GM23338 (cell line): ENCODE measurements around the gene C11orf71. TPM values are rescaled to one million over a fixed set of nuclear protein-coding genes. Genes with fewer than 3 reads are reported as not detected.

Source experiments
- EZH2 ChIP-seq: fragments of 200-600 bp; sonication (generic); IDR thresholded peaks from one replicate; pipeline ENCODE4 v1.8.0; 2017; ENCODE audit warnings: antibody characterized with exemption, mild to moderate bottlenecking, low read depth; ENCODE audit not compliant: unreplicated experiment
- EZH2phosphoT487 ChIP-seq: fragments of 200-600 bp; sonication (generic); IDR thresholded peaks from one replicate; pipeline ENCODE4 v1.8.1; 2018; ENCODE audit warnings: antibody characterized with exemption; ENCODE audit not compliant: unreplicated experiment
- NANOG ChIP-seq: IDR thresholded peaks from 2 replicates; pipeline ENCODE4 v1.6.1; 2016; ENCODE audit warnings: antibody characterized with exemption, borderline replicate concordance
- STAT1 ChIP-seq: IDR thresholded peaks from one replicate; pipeline ENCODE4 v1.6.1; 2016; ENCODE audit warnings: antibody characterized with exemption; ENCODE audit not compliant: unreplicated experiment
- ZNF114 ChIP-seq: fragments of 250-450 bp; sonication (Bioruptor Pico); IDR thresholded peaks from 2 replicates; pipeline ENCODE4 v1.5.0; 2020; ENCODE audit warnings: mild to moderate bottlenecking, moderate library complexity
- polyA plus RNA-seq: library from polyadenylated mRNA; unstranded; fragments of >200 nt; fragmentation: Nextera tagmentation; extraction: Ambion mirVana; gene quantifications from 2 replicates; pipeline ENCODE4 v1.2.1, GENCODE V29; 2016
- total RNA-seq: library from RNA; depleted of rRNA; stranded (reverse); fragments of >200 nt; shearing (Covaris generic); gene quantifications from 2 replicates; pipeline ENCODE4 v1.2.3, GENCODE V29; 2014
- TF ChIP-seq, protein P1 (sequence below): fragments of 250-450 bp; sonication (Bioruptor Pico); IDR thresholded peaks from 2 replicates; pipeline ENCODE4 v1.5.0; 2020; ENCODE audit warnings: mild to moderate bottlenecking, moderate library complexity
- TF ChIP-seq, protein P2 (sequence below), 2 experiments: fragments of 200-600 bp in 1 of 2; sonication (generic) in 1 of 2; conservative IDR thresholded peaks; 2 replicates each; pipeline versions ENCODE4 v1.5.1 to v1.6.1; 2016 to 2017; ENCODE audit warnings: antibody characterized with exemption in 2 of 2, low read depth in 2 of 2, mild to moderate bottlenecking in 2 of 2, moderate library complexity in 1 of 2

C11orf71 gene
- total and polyA plus RNA-seq, 2 experiments from 2014 or later = 5.8 to 8.7 TPM

GRCh38 chr11:114439229-114440120, 39.2 kb upstream of the C11orf71 start, which contains the start of gene REXO2 (continued):
- TF ChIP-seq, protein P1, sequence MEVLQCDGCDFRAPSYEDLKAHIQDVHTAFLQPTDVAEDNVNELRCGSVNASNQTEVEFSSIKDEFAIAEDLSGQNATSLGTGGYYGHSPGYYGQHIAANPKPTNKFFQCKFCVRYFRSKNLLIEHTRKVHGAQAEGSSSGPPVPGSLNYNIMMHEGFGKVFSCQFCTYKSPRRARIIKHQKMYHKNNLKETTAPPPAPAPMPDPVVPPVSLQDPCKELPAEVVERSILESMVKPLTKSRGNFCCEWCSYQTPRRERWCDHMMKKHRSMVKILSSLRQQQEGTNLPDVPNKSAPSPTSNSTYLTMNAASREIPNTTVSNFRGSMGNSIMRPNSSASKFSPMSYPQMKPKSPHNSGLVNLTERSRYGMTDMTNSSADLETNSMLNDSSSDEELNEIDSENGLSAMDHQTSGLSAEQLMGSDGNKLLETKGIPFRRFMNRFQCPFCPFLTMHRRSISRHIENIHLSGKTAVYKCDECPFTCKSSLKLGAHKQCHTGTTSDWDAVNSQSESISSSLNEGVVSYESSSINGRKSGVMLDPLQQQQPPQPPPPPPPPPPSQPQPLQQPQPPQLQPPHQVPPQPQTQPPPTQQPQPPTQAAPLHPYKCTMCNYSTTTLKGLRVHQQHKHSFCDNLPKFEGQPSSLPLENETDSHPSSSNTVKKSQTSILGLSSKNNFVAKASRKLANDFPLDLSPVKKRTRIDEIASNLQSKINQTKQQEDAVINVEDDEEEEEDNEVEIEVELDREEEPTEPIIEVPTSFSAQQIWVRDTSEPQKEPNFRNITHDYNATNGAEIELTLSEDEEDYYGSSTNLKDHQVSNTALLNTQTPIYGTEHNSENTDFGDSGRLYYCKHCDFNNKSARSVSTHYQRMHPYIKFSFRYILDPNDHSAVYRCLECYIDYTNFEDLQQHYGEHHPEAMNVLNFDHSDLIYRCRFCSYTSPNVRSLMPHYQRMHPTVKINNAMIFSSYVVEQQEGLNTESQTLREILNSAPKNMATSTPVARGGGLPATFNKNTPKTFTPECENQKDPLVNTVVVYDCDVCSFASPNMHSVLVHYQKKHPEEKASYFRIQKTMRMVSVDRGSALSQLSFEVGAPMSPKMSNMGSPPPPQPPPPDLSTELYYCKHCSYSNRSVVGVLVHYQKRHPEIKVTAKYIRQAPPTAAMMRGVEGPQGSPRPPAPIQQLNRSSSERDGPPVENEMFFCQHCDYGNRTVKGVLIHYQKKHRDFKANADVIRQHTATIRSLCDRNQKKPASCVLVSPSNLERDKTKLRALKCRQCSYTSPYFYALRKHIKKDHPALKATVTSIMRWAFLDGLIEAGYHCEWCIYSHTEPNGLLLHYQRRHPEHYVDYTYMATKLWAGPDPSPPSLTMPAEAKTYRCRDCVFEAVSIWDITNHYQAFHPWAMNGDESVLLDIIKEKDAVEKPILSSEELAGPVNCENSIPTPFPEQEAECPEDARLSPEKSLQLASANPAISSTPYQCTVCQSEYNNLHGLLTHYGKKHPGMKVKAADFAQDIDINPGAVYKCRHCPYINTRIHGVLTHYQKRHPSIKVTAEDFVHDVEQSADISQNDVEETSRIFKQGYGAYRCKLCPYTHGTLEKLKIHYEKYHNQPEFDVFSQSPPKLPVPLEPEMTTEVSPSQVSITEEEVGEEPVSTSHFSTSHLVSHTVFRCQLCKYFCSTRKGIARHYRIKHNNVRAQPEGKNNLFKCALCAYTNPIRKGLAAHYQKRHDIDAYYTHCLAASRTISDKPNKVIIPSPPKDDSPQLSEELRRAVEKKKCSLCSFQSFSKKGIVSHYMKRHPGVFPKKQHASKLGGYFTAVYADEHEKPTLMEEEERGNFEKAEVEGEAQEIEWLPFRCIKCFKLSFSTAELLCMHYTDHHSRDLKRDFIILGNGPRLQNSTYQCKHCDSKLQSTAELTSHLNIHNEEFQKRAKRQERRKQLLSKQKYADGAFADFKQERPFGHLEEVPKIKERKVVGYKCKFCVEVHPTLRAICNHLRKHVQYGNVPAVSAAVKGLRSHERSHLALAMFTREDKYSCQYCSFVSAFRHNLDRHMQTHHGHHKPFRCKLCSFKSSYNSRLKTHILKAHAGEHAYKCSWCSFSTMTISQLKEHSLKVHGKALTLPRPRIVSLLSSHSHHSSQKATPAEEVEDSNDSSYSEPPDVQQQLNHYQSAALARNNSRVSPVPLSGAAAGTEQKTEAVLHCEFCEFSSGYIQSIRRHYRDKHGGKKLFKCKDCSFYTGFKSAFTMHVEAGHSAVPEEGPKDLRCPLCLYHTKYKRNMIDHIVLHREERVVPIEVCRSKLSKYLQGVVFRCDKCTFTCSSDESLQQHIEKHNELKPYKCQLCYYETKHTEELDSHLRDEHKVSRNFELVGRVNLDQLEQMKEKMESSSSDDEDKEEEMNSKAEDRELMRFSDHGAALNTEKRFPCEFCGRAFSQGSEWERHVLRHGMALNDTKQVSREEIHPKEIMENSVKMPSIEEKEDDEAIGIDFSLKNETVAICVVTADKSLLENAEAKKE (CRISPR knock-in tag) = no peak
- TF ChIP-seq, protein P2, sequence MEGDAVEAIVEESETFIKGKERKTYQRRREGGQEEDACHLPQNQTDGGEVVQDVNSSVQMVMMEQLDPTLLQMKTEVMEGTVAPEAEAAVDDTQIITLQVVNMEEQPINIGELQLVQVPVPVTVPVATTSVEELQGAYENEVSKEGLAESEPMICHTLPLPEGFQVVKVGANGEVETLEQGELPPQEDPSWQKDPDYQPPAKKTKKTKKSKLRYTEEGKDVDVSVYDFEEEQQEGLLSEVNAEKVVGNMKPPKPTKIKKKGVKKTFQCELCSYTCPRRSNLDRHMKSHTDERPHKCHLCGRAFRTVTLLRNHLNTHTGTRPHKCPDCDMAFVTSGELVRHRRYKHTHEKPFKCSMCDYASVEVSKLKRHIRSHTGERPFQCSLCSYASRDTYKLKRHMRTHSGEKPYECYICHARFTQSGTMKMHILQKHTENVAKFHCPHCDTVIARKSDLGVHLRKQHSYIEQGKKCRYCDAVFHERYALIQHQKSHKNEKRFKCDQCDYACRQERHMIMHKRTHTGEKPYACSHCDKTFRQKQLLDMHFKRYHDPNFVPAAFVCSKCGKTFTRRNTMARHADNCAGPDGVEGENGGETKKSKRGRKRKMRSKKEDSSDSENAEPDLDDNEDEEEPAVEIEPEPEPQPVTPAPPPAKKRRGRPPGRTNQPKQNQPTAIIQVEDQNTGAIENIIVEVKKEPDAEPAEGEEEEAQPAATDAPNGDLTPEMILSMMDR (conservative IDR thresholded peaks at IDR 0.05; ENCODE audit: low read depth in 2 of 2) = 0 out of 4 replicates have a peak, but pooled peaks of 1 of the 2 experiments have one; percentile 13
- TF ChIP-seq EZH2phosphoT487 = no peak
- TF ChIP-seq EZH2 = no peak
- TF ChIP-seq ZNF114 (CRISPR knock-in tag) = no peak
- TF ChIP-seq NANOG = no peak
- TF ChIP-seq STAT1 = no peak
